Measurements from ENCODE around the gene PPP1R12B.
"Not testable (repeated sequence)": the region's sequence is repeated elsewhere in the genome, so short reads cannot be mapped to it uniquely, and the experiment has no call there.

PPP1R12B gene

DNA sequence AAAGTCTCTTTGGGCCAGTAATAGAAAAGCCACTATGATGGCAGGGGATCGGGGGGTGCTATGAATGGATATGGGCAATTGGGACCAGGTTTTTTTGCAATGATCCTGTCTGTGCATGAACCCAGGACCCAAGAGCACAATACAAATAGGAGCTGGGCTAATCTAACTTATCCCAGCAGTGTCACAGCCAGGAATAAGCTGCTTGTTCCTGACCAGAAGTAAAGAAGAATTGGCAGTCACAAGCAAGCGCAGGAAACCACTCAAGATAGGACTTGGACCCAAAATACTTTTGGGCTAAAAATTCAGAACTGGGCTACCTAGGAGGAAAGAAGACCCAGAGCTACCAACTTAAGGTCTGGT, 172.3 kb downstream of the PPP1R12B start:
- not testable (repeated sequence) for H3K27me3 ChIP-seq (ENCODE audit: insufficient read depth, low read length); H3K9me3 ChIP-seq (ENCODE audit: insufficient read depth, low read depth, low read length); H3K9ac ChIP-seq (ENCODE audit: low read depth, low read length); H3K4me1 ChIP-seq (ENCODE audit: insufficient read depth, low read length); H3K36me3 ChIP-seq (ENCODE audit: insufficient read depth, low read length); H3K27ac ChIP-seq (ENCODE audit: low read depth, low read length); H3K4me3 ChIP-seq (ENCODE audit: low read length)
- 88% methylated on average over 2 of the region's 2 CpGs for WGBS

DNA sequence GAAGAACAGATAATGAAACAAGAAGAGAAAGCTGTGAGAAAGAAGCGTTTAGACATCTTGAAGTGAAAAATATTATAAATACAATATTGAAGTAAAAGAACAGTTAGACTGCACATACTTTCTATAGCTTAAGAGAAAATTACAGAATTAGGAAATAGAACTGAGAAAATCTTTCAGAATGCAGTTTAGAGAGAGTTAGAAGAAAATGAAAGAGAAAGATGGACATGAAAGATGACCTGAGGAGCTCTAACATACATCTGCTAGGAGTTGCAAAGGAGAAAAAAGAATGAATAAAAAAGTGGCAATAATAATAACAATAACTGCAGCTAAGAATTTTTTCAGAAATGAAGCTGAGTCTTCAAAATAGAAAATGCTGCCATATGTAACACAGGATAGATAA, 173.0 kb downstream of the PPP1R12B start:
- H3K9me3 ChIP-seq (ENCODE audit: insufficient read depth, low read depth, low read length); H3K4me1 ChIP-seq (ENCODE audit: insufficient read depth, low read length); H3K27ac ChIP-seq (ENCODE audit: low read depth, low read length); H3K36me3 ChIP-seq (ENCODE audit: insufficient read depth, low read length); H3K9ac ChIP-seq (ENCODE audit: low read depth, low read length); H3K4me3 ChIP-seq (ENCODE audit: low read length); H3K27me3 ChIP-seq (ENCODE audit: insufficient read depth, low read length): not testable (repeated sequence)
- no CpG with 5 or more reads among the region's 1 CpG for WGBS

DNA sequence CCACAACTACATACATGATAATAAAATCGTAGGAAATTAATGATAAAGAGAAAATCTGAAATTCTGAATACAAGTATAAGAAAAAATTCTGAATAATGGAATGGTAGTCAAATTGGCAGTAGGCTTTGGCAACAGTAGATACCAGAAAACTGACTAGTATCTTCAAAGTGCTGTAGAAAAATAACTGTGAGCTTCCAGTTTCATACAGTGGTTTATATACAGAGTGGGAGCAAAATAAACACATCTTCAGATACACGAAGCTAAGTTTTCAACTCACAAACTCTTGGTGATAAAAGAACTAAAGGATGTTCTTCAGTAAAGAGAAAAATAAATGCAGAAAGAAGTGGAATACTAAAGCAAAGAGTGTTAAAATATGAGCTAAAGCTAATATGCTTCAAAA, 173.4 kb downstream of the PPP1R12B start:
- WGBS, result 90% methylated on average over 1 of the region's 2 CpGs
- H3K4me3 ChIP-seq (ENCODE audit: low read length), result no peak overlapping the region
- no peaks in the 10 kb centered on the region for H3K36me3 ChIP-seq (ENCODE audit: insufficient read depth, low read length)
- no peaks in the 10 kb centered on the region for H3K4me1 ChIP-seq (ENCODE audit: insufficient read depth, low read length)
- no peaks in the 10 kb centered on the region for H3K9me3 ChIP-seq (ENCODE audit: insufficient read depth, low read depth, low read length)
- H3K9ac ChIP-seq (ENCODE audit: low read depth, low read length), result no peak overlapping the region
- H3K27me3 ChIP-seq (ENCODE audit: insufficient read depth, low read length), result no peaks in the 10 kb centered on the region
- H3K27ac ChIP-seq (ENCODE audit: low read depth, low read length), result no peak overlapping the region

DNA sequence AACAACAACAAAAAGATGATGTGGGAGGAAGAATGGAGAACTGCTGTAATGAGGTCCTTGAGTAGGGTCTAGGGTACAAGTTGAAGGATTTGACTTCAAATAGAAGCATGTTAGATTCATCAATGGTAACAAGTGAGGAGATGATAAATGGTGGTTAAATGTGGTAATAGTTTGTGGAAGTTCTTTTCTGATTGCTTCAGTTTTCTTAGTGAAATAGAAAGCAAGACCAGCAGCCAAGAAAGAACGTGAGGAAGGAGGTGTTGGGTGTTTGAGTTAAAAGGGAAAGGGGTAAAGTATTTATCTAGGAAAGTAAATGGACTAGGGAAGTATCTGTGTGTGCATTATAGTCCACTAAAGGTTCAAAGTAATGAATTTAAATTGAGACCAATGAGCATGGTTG, 177.6 kb downstream of the PPP1R12B start:
- not testable (repeated sequence) for H3K4me1 ChIP-seq (ENCODE audit: insufficient read depth, low read length); H3K9me3 ChIP-seq (ENCODE audit: insufficient read depth, low read depth, low read length); H3K36me3 ChIP-seq (ENCODE audit: insufficient read depth, low read length); H3K27me3 ChIP-seq (ENCODE audit: insufficient read depth, low read length); H3K27ac ChIP-seq (ENCODE audit: low read depth, low read length); H3K4me3 ChIP-seq (ENCODE audit: low read length); H3K9ac ChIP-seq (ENCODE audit: low read depth, low read length)
- 87% methylated on average over 1 of the region's 1 CpG for WGBS

DNA sequence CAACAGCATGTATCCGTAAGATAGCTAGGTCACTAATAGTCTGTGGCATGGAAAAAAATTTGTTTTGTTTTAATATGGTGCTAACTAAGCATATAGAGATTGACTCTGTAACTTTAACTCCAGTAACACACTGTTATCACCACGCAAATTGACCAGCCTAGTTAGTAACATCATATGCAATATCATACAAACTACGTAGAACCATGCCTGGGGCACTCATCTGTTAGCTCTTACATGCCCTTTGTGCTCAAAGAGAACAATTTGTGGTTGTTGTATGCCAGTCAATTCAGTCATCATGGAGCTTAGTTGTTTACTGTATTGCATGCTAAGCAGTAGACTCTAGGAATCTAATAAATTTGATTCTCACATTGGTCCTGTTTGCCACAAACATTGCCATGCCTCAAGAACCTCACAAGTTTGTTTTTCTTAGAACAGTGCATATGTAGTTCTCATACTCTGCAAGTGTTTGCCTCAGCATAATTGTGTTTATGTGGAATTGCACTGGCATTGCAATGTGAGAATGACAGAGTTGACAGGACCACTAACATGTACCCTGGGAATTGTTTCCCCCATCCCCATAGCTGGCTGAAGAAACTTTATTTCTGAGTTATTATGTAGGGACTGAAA, 179.7 kb downstream of the PPP1R12B start:
- H3K9me3 ChIP-seq (ENCODE audit: insufficient read depth, low read depth, low read length); H3K4me3 ChIP-seq (ENCODE audit: low read length); H3K27me3 ChIP-seq (ENCODE audit: insufficient read depth, low read length); H3K36me3 ChIP-seq (ENCODE audit: insufficient read depth, low read length); H3K4me1 ChIP-seq (ENCODE audit: insufficient read depth, low read length); H3K9ac ChIP-seq (ENCODE audit: low read depth, low read length); H3K27ac ChIP-seq (ENCODE audit: low read depth, low read length): not testable (repeated sequence)
- WGBS, result 95% methylated on average over 2 of the region's 3 CpGs

DNA sequence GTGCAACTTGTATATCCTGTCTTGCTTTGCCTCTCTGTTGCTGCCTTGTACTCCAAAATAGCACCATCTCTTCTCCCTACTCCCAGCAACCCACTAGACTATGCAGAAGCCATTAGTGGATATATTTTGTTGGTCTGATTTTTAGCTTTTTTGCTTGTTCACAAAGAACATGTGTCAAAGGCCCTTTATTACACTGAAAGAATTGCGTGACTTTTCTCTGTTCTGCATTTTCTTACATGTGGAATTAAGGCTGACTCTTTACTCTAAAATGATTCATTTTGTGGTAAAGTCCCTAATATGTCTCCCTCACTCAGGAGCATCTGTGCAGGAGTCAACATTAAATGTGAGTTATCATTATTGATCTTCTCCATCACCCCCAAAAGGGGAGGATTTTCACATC, 182.2 kb downstream of the PPP1R12B start:
- H3K4me3 ChIP-seq (ENCODE audit: low read length), result not testable (repeated sequence)
- 100% methylated on average over 1 of the region's 1 CpG for WGBS

DNA sequence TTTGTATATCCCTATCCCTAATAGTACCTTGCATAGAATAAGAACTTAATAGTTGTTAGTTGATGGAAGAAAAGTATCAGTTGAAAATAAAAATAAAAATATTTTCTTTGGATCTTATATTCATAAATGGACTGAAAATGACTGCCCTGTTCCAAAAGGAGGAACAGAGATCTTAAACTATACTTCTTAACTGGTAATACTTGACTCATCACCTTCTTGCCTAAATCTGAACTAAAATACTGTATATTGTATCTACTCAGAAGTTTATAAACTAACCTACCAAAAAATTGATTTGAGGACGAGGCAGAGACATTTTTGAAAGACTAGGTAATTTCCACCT, 182.9 kb downstream of the PPP1R12B start:
- H3K9me3 ChIP-seq (ENCODE audit: insufficient read depth, low read depth, low read length), result no peaks in the 10 kb centered on the region
- no peaks in the 10 kb centered on the region for H3K36me3 ChIP-seq (ENCODE audit: insufficient read depth, low read length)
- H3K9ac ChIP-seq (ENCODE audit: low read depth, low read length), result no peak overlapping the region
- 83% methylated on average over 1 of the region's 1 CpG for WGBS
- H3K4me3 ChIP-seq (ENCODE audit: low read length), result no peak overlapping the region
- no peaks in the 10 kb centered on the region for H3K27me3 ChIP-seq (ENCODE audit: insufficient read depth, low read length)
- H3K27ac ChIP-seq (ENCODE audit: low read depth, low read length), result no peak overlapping the region
- H3K4me1 ChIP-seq (ENCODE audit: insufficient read depth, low read length), result peaks cover 5% of the 10 kb centered on the region; the same call in 1 of the 2 replicates

More for the DNA sequence above, 182.2 kb downstream of the PPP1R12B start:
- H3K9me3 ChIP-seq (ENCODE audit: insufficient read depth, low read depth, low read length); H3K9ac ChIP-seq (ENCODE audit: low read depth, low read length); H3K27me3 ChIP-seq (ENCODE audit: insufficient read depth, low read length); H3K4me1 ChIP-seq (ENCODE audit: insufficient read depth, low read length); H3K27ac ChIP-seq (ENCODE audit: low read depth, low read length); H3K36me3 ChIP-seq (ENCODE audit: insufficient read depth, low read length): not testable (repeated sequence)

DNA sequence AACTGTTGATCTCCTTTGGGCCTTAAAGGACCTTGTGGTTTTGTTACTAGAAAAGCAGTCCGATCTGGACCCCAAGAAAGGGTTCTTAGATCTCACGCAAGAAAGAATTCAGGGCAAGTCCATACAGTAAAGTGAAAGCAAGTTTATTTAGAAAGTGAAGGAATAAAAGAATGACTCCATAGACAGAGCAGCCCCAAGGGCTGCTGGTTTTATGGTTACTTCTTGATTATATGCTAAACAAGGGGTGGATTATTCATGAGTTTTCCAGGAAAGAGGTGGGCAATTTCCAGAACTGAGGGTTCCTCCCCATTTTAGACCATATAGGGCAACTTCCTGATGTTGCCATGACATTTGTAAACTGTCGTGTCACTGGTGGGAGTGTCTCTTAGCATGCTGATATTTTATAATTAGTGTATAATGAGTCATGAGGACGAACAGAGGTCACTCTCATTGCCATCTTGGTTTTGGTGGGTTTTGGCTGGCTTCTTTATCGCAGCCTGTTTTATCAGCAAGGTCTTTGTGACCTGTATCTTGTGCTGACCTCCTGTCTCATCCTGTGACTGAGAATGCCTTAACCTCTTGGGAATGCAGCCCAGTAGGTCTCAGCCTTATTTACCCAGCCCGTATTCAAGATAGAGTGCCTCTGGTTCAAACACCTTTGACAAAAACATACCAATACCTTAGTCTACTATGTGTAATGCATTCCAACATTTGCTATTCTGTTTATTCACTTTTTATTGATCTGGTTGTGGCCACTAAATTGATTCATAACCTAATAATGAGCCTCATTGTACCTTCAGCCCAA, 183.5 kb downstream of the PPP1R12B start:
- H3K4me3 ChIP-seq (ENCODE audit: low read length); H3K36me3 ChIP-seq (ENCODE audit: insufficient read depth, low read length); H3K9ac ChIP-seq (ENCODE audit: low read depth, low read length); H3K27me3 ChIP-seq (ENCODE audit: insufficient read depth, low read length); H3K4me1 ChIP-seq (ENCODE audit: insufficient read depth, low read length); H3K9me3 ChIP-seq (ENCODE audit: insufficient read depth, low read depth, low read length): not testable (repeated sequence)
- WGBS, result 85% methylated on average over 6 of the region's 6 CpGs
- peak overlapping the region; percentile 46; the same call in 1 of the 2 replicates for H3K27ac ChIP-seq (ENCODE audit: low read depth, low read length)

DNA sequence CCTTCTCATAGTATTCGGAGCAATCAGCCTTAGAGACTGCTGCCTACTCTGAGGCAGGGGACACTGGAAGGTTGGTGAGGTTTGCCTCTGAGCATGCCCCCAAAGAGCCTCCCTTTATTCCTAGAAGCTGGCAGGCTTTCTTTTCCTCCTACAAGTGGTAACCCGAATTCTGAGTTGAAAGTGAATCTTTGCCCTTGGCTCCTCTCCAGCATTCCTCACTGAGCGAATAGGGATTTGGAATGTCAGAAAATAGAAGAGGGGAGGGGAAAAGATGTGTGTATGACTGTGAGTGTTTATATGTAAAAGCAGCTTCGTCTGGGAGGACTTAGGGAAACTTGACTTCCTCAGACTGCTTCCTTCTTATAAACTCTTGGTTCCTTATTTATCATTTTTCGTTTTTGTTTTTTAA, 190.7 kb downstream of the PPP1R12B start:
- H3K4me3 ChIP-seq (ENCODE audit: low read length); H3K36me3 ChIP-seq (ENCODE audit: insufficient read depth, low read length); H3K27me3 ChIP-seq (ENCODE audit: insufficient read depth, low read length); H3K9me3 ChIP-seq (ENCODE audit: insufficient read depth, low read depth, low read length); H3K9ac ChIP-seq (ENCODE audit: low read depth, low read length): not testable (repeated sequence)
- peaks cover 14% of the 10 kb centered on the region for H3K4me1 ChIP-seq (ENCODE audit: insufficient read depth, low read length)
- WGBS, result 59% methylated on average over 5 of the region's 5 CpGs
- peak overlapping the region; percentile 41; the same call in 1 of the 2 replicates for H3K27ac ChIP-seq (ENCODE audit: low read depth, low read length)

DNA sequence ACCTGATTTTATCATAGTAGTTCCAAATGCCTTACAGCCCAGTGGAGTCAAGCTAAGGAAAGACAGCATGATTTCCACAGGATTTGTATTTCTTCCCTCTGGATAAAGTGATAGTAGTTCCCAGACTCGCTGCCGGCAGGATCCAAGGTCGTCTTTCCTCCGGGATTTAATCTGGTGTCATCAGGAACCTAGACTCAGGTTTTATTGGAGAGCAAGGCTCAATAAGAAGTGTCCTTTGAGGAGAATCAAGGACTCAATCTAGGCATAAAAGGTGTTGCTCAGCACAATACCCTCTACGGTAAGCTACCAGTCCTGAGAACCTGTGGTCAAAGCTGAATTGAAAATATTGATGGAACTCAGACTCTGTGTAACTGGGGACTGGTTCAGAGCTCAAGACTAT, 191.1 kb downstream of the PPP1R12B start:
- 78% methylated on average over 5 of the region's 5 CpGs for WGBS
- H3K4me3 ChIP-seq (ENCODE audit: low read length); H3K9ac ChIP-seq (ENCODE audit: low read depth, low read length); H3K9me3 ChIP-seq (ENCODE audit: insufficient read depth, low read depth, low read length); H3K27me3 ChIP-seq (ENCODE audit: insufficient read depth, low read length); H3K27ac ChIP-seq (ENCODE audit: low read depth, low read length); H3K36me3 ChIP-seq (ENCODE audit: insufficient read depth, low read length): not testable (repeated sequence)
- peaks cover 14% of the 10 kb centered on the region for H3K4me1 ChIP-seq (ENCODE audit: insufficient read depth, low read length)

DNA sequence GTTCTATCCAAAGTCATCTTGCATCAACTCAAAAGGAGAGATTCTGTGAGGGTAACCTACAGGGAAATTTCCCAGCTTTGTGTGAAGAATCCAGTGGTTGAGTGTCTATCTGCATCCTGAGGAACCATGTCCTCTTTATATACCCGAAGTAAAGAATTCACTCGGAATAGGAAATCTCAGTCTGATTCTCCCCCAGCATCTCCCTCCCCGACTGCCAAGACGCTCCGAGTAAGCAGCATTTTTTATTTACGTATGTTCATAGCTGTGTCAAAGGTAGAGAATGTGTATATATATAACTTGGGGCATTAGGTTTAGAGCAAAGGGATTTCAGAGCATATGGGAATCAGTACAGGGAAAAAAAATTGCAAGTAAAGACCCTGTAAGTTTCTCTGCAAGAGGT, 191.5 kb downstream of the PPP1R12B start:
- WGBS, result 95% methylated on average over 6 of the region's 6 CpGs
- H3K4me1 ChIP-seq (ENCODE audit: insufficient read depth, low read length), result peaks cover 14% of the 10 kb centered on the region
- H3K9ac ChIP-seq (ENCODE audit: low read depth, low read length), result no peak overlapping the region
- H3K27ac ChIP-seq (ENCODE audit: low read depth, low read length), result no peak overlapping the region
- no peaks in the 10 kb centered on the region for H3K9me3 ChIP-seq (ENCODE audit: insufficient read depth, low read depth, low read length)
- no peak overlapping the region for H3K4me3 ChIP-seq (ENCODE audit: low read length)
- H3K27me3 ChIP-seq (ENCODE audit: insufficient read depth, low read length), result no peaks in the 10 kb centered on the region
- H3K36me3 ChIP-seq (ENCODE audit: insufficient read depth, low read length), result no peaks in the 10 kb centered on the region

DNA sequence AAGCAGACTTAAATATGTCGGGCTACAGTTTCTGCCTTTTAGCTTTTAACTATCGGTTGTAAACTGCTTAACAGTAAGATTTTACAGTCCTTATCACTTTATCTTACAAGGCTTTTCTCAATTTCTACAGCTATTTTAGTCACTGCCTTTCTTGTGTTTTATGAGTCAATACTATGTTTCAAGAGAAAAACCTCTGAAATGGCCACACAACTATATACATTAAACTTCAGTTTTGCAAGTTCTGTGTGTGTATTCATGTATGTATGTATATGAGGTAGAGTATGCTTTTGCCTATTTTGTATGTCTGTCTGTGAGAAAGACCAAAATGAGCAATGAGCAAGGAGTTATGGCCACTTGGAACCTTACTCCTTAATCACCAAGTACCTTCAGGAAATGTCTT, 191.9 kb downstream of the PPP1R12B start:
- Histone ChIP-seq H3K27ac (ENCODE audit: low read depth, low read length) (no peak overlapping the region), H3K27me3 (ENCODE audit: insufficient read depth, low read length) (no peaks in the 10 kb centered on the region), H3K4me1 (ENCODE audit: insufficient read depth, low read length) (peaks cover 14% of the 10 kb centered on the region), H3K9me3 (ENCODE audit: insufficient read depth, low read depth, low read length) (no peaks in the 10 kb centered on the region), H3K4me3 (ENCODE audit: low read length) (no peak overlapping the region), H3K9ac (ENCODE audit: low read depth, low read length) (no peak overlapping the region), H3K36me3 (ENCODE audit: insufficient read depth, low read length) (no peaks in the 10 kb centered on the region)
- WGBS, result 100% methylated on average over 1 of the region's 2 CpGs

Measured in HUES64 (cell line).